ENCODE data around the gene CHST11.
A peak's percentile ranks its signal among the peaks of the same experiment; 100 is the strongest.

CHST11 gene

DNA sequence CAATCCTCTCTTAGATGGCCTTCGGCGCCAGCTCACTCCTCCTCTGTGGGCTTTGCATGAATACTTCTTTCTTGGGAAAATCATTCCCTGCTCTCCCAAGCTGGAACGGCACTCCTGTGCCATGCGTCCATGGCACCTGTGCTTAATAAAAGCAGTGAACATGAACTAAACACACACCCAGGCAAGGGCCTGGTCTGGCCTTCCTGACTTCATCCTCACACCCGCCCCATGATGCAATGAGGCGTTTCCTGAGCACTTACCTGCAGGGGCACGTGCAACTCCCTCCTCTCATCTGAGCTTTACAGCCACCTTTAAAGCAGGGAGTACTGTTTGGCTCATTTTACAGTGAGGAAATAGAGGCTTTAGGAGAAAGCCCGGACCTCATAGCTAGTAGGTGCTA is 281.6 kb downstream of the CHST11 start:
- Histone ChIP-seq H3K9me3 (ENCODE audit: control insufficient read depth, insufficient read depth, low read depth, low read length) (no peaks in the 10 kb centered on the region), H3K36me3 (ENCODE audit: control insufficient read depth in 2 of 2, insufficient read depth in 1 of 2, low read length in 2 of 2) (no peaks in the 10 kb centered on the region), H3K27ac (ENCODE audit: extremely low read depth, low read depth, low read length) (no peak overlapping the region), H3K4me1 (ENCODE audit: control insufficient read depth, insufficient read depth, low read length) (no peaks in the 10 kb centered on the region), H3K4me3 (ENCODE audit: low read depth, low read length) (no peak overlapping the region)
- CTCF ChIA-PET, result interaction anchor here (0.9 kb wide), 1 partner anchor 59 kb away, joined by 3 read pairs; no protein-coding TSS in a partner anchor
- POLR2A ChIA-PET, result no interaction called here
- TF ChIP-seq, protein P1, sequence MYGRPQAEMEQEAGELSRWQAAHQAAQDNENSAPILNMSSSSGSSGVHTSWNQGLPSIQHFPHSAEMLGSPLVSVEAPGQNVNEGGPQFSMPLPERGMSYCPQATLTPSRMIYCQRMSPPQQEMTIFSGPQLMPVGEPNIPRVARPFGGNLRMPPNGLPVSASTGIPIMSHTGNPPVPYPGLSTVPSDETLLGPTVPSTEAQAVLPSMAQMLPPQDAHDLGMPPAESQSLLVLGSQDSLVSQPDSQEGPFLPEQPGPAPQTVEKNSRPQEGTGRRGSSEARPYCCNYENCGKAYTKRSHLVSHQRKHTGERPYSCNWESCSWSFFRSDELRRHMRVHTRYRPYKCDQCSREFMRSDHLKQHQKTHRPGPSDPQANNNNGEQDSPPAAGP (tag by site-specific recombination; IDR thresholded peaks at IDR 0.05), result 0 out of 2 replicates have a peak, but pooled peaks have one; percentile 41
- TF ChIP-seq ZNF350 (tag by site-specific recombination; IDR thresholded peaks at IDR 0.05) (no peak), KLF1 (tag by site-specific recombination; IDR thresholded peaks at IDR 0.05) (peak; percentile 46; the same call in 1 of the 2 replicates), WT1 (tag by site-specific recombination; IDR thresholded peaks at IDR 0.05) (0 out of 2 replicates have a peak, but pooled peaks have one; percentile 31)

DNA sequence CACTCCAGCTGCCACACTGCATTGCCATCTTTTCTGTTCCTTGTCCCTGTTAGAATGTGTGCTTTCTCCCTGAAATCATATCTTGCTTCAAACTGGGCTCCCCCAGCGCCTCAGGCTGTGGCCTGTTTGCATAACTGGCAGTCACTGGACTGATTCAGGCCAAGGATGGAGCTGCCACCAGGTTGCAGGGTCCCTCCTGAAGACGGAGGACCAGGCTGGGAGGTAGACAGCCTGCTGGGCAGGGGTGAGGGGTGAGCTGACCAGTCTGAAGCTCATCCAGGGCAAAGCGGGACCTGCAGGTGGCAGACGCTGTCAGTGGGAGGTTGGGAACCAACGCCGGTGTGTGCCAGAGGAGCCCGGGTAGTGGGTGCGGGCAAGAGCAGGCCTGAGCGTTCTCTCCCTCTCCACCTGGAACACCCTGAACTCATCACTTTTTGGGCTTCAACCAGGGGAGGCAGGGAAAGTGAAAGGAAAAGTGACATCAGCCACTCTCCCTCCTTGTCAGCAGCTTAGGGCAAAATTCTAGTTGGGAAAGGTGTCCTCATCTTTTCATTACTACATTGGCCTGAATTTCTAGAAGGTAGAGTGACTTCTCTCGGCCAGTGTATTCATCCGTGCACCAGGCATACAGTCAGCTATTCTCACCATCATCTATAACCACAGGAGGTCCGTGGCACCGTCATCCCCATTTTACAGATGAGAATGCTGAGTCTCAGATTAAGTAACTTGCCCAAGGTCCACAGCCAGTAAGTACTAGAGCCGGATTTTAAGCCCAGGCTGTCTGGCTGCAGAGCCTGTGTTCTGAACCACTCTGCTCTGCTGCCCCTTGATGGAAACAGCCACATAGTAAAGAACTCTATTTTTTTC is 282.3 kb downstream of the CHST11 start:
- CTCF ChIA-PET, result interaction anchor here (0.5 to 0.9 kb wide), 3 partner anchors 52 to 351 kb away, joined by 3 read pairs; no protein-coding TSS in a partner anchor
- POLR2A ChIA-PET, result no interaction called here

DNA sequence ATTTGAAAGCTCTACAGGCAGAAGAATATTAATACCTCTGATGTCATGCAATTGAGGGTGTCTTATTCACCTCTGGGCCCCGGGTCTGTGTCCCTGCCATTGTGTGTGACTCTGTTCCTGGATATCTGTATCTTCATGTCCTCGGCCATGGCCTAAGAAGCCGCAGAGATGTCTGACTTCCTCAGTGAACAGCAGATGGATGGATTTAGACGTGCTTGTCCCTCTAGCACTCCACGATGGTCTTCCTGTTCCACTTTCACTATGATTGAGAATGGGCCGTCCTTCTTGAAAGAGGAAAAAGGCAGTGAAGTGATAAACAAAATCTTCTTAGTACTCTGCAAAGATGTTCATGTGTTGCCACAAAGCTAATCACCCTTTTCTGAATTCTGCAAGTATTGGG is 283.9 kb downstream of the CHST11 start:
- no peaks in the 10 kb centered on the region for H3K36me3 ChIP-seq (ENCODE audit: control insufficient read depth in 2 of 2, insufficient read depth in 1 of 2, low read length in 2 of 2)
- TF ChIP-seq, protein P2, sequence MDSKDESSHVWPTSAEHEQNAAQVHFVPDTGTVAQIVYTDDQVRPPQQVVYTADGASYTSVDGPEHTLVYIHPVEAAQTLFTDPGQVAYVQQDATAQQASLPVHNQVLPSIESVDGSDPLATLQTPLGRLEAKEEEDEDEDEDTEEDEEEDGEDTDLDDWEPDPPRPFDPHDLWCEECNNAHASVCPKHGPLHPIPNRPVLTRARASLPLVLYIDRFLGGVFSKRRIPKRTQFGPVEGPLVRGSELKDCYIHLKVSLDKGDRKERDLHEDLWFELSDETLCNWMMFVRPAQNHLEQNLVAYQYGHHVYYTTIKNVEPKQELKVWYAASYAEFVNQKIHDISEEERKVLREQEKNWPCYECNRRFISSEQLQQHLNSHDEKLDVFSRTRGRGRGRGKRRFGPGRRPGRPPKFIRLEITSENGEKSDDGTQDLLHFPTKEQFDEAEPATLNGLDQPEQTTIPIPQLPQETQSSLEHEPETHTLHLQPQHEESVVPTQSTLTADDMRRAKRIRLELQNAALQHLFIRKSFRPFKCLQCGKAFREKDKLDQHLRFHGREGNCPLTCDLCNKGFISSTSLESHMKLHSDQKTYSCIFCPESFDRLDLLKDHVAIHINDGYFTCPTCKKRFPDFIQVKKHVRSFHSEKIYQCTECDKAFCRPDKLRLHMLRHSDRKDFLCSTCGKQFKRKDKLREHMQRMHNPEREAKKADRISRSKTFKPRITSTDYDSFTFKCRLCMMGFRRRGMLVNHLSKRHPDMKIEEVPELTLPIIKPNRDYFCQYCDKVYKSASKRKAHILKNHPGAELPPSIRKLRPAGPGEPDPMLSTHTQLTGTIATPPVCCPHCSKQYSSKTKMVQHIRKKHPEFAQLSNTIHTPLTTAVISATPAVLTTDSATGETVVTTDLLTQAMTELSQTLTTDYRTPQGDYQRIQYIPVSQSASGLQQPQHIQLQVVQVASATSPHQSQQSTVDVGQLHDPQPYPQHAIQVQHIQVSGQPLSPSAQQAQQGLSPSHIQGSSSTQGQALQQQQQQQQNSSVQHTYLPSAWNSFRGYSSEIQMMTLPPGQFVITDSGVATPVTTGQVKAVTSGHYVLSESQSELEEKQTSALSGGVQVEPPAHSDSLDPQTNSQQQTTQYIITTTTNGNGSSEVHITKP (tag by site-specific recombination; IDR thresholded peaks at IDR 0.05), result no peak
- TF ChIP-seq ZEB2 (tag by site-specific recombination; IDR thresholded peaks at IDR 0.05) (no peak), ZNF654 (tag by site-specific recombination; IDR thresholded peaks at IDR 0.05; ENCODE audit: low read depth) (no peak), ZNF223 (tag by site-specific recombination; IDR thresholded peaks at IDR 0.05) (no peak), ZNF169 (tag by site-specific recombination; IDR thresholded peaks at IDR 0.05) (no peak), BCL11B (tag by site-specific recombination; IDR thresholded peaks at IDR 0.05; ENCODE audit: low read depth) (no peak), ZNF624 (tag by site-specific recombination; IDR thresholded peaks at IDR 0.05) (no peak), ZNF121 (tag by site-specific recombination; IDR thresholded peaks at IDR 0.05) (no peak), SP2 (tag by site-specific recombination; IDR thresholded peaks at IDR 0.05) (no peak)
- TF ChIP-seq, protein P3, sequence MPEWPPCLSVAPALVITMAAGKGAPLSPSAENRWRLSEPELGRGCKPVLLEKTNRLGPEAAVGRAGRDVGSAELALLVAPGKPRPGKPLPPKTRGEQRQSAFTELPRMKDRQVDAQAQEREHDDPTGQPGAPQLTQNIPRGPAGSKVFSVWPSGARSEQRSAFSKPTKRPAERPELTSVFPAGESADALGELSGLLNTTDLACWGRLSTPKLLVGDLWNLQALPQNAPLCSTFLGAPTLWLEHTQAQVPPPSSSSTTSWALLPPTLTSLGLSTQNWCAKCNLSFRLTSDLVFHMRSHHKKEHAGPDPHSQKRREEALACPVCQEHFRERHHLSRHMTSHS (tag by site-specific recombination; IDR thresholded peaks at IDR 0.05), result no peak
- CTCF ChIA-PET, result no interaction called here
- POLR2A ChIA-PET, result no interaction called here
- no peak overlapping the region for H3K27ac ChIP-seq (ENCODE audit: extremely low read depth, low read depth, low read length)
- H3K4me3 ChIP-seq (ENCODE audit: low read depth, low read length), result no peak overlapping the region
- H3K4me1 ChIP-seq (ENCODE audit: control insufficient read depth, insufficient read depth, low read length), result no peaks in the 10 kb centered on the region
- no peaks in the 10 kb centered on the region for H3K9me3 ChIP-seq (ENCODE audit: control insufficient read depth, insufficient read depth, low read depth, low read length)

More for the DNA sequence above, 282.3 kb downstream of the CHST11 start:
- no peaks in the 10 kb centered on the region for H3K9me3 ChIP-seq (ENCODE audit: control insufficient read depth, insufficient read depth, low read depth, low read length)
- no peak overlapping the region for H3K4me3 ChIP-seq (ENCODE audit: low read depth, low read length)
- no peak overlapping the region for H3K27ac ChIP-seq (ENCODE audit: extremely low read depth, low read depth, low read length)
- H3K36me3 ChIP-seq (ENCODE audit: control insufficient read depth in 2 of 2, insufficient read depth in 1 of 2, low read length in 2 of 2), result no peaks in the 10 kb centered on the region
- no peaks in the 10 kb centered on the region for H3K4me1 ChIP-seq (ENCODE audit: control insufficient read depth, insufficient read depth, low read length)
- TF ChIP-seq PRDM1 (tag by site-specific recombination; IDR thresholded peaks at IDR 0.05), result peak; percentile 84
- TF ChIP-seq, protein P2 (tag by site-specific recombination; IDR thresholded peaks at IDR 0.05), result no peak

All from HEK293 (cell line).